ENCODE results near the gene SLC31A2.

Gene SLC31A2

DNA sequence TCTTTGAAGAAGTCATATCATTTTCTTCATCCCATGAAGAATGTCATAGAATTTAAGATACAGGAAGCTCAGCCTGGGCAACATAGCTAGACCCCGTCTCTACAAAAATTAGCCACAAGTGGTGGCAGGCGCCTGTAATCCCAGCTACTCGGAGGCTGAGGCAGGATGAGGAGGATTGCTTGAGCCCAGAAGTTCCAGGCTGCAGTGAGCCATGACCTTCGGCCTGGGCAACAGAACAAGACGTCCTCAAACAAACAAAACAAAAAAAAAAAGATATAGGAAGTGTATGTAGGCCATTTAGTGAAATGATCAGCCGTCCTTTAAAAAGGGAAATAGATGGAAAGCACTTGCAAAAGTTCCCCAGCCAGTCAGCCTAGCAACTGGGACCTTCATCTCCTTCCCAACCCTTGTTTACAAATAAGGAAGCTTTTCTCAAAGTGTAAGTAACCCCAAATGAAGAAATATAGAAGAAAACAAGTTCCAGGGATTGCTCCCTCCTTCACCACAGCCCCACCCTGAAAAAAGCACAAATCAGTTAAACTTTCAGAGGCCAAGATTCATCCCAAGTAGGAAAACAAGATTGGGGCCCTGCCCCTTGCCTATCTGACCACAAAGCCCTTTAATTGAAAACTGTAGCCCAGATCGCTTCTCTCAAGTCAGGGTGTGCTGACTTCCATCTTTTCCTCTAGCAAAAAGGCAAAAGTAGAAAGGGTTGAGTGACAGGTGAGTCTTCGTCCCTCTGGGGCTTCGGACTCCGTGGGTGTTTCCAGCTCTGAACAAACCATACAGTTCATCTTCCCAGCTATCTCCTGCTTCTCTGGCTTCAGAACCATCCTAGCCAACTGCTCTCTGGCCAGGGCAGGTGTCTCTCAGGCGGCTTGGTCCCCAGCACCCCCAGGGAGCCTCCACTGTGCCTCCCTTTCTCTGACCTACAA lies 1.2 kb downstream of the SLC31A2 start:
- DNase-seq, result no peak

GRCh38 chr9:113152699-113153098 lies 1.9 kb downstream of the SLC31A2 start:
- no peak for DNase-seq

DNA sequence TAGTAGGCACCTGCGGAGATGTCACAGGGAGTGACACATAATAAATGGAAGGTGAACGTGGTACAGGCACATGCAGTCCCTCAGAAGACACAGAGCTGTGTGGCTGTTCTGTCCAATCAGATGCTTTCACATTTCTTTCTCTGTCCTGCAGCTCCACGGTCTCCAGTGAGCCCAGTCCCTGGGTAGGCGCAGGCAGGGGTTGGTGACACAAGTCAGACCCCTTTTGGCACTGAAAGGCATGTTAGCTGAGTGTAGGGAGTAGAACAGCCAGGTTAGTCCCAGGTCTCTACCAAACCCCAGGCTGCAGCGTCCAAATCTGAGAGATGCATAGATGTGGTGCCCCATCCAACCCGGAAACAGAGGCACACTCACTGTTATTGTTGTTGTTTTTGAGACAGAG lies 2.8 kb downstream of the SLC31A2 start:
- no peak for DNase-seq

- no peak for DNase-seq
Measured at GRCh38 chr9:113154471-113154870, 3.7 kb downstream of the SLC31A2 start.

- DNase-seq, result no peak
Measured at GRCh38 chr9:113154946-113155345, 4.1 kb downstream of the SLC31A2 start.

DNA sequence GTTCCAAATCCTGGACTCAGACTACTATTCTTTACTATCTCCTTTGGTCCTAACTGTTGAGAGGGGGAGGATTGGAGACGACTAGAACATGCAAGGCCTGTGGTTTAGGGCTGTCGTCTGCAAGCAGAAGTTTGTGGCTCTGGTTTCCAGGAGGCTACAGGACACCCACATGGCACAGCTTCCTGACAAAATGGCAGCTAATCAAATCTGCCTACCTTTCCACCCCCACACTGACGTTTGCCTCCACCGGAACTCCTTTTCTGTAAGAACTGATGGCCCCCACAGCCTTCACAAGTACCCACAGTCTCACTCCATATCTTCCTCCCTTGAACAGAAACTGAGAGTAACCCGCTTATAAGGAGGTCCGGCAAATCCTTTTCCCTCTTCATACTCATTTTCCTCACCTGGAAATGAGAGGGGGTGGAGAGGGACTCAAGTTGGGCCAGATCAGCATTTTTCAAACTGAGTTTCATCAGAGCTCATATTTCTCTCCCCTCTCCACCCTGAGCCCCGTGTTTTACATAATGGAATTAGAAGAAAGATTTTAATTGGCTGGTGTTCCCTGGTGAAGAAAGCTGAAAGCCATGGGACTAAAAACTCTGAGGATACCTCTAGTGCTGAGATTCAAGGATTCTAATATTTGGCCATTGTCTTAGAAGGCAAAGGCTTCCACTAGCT lies 5.2 kb downstream of the SLC31A2 start:
- DNase-seq, result peak; percentile 13

- no peak for DNase-seq
Measured at GRCh38 chr9:113156880-113157279, 6.1 kb downstream of the SLC31A2 start.

DNA sequence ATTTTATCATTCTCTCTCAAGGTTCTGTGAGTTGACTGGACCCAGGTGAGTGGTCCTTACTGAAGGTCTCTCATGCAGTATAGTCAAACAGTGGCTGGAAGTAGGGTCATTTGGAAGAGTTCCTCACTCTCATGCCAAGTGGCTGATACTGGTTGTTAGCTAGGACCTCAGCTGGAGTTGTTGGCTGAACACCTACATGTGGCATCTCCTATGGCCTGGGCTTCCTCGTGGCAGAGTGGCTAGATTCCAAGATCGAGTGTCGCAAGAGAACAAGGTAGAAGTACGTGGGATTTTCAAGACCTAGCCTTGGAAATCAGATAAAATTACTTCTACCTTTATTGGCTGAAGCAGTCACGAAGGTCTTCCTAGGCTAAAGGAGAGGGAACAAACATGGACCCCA lies 7.6 kb downstream of the SLC31A2 start:
- DNase-seq, result no peak

DNA sequence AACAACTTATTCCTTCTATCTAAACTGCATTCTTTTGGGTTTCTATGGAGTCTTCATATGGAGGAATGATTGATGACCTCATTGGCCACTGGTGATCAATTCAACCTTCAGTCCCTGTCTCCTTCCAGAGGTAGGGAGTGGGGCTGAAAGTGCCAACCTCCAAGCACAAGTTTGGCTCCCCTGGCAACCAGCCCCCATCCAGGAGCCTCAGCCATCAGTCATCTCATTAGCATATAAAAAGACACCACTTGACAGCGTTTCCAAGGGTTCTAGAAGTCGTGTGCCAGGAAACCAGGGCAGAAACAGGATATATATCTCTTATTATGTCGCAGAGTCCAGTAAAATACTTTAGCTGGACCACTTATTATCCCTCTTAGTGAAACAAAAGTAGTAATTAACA lies 9.8 kb downstream of the SLC31A2 start:
- DNase-seq, result no peak

DNA sequence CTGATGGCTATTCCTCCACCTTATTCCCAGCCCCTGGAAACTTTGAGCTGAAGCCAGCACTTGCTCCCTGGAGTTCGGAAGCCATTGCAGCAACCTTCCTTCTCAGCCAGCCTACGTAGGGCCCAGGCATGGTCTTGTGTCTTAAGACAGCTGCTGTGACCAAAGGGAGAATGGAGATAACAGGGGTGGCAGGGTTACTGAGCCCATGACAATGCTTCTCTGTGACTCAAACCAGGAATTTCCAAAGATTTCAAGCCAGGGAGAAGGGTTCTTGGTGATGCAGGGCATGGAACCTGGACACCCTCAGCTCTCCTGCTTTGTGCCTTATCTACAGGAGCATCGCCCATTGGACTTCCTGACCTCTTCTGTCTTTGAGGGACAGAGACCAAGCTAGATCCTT lies 12.2 kb downstream of the SLC31A2 start:
- DNase-seq, result no peak

- no peak for DNase-seq
Measured at GRCh38 chr9:113164536-113165300, 13.9 kb downstream of the SLC31A2 start.

DNA sequence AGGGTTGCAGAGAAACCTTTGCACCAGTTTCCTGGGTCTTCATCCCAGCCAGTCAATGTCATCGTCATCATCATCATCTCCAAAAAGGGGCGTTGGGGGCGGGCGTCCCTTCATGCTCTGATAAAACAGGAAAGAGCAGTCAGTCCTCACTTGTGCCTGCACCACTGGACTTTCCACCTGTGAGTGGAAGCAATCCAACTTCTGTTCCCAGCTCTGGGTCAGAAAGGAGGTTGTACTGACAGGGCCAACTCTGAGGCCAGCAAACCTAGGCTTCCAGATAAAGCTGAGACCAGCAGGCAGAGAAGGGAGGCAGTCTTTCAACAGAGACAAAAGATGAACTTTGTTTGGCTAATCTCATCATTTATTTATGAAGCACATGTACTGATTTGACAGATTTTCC lies 15.2 kb downstream of the SLC31A2 start:
- DNase-seq, result no peak

DNA sequence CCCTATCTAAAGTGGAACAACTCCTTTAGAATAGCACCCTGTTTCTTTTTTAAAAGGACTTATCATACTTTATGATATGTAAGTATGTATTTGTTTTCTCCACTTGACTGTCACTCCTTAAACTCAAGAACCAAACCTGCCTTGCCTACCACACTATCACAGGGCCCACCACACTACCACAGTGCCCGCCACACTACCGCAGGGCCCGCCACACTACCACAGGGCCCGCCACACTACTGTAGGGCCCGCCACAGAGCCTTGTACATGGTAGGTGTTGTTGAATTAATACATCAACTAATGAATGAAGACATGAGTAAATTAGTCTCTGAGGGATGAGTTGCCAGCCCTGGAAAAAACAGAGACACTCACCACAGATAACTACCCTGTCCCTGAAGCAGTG lies 18.0 kb downstream of the SLC31A2 start:
- DNase-seq, result no peak

- no peak for DNase-seq
Measured at GRCh38 chr9:113173341-113173740, 22.5 kb downstream of the SLC31A2 start.

DNA sequence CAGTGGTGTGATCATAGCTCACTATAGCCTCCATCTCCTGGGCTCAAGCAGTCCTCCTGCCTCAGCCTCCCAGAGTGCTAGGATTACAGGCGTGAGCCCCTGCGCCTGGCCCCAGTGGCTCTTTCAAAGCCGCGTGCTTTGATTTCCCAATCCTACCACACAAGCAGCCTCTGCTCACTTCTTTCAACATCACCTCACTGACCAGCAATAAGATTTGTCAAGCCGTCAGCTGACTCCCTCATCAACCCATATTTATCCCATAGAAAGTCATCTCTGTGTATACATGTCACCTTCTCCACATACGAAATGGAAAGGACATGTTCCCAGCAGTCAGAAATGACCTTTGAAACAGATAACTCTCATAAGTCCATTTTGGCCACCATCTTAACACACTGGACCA lies 26.0 kb downstream of the SLC31A2 start:
- no peak for DNase-seq

GRCh38 chr9:113177251-113177650 lies 26.4 kb downstream of the SLC31A2 start:
- DNase-seq, result no peak

DNA sequence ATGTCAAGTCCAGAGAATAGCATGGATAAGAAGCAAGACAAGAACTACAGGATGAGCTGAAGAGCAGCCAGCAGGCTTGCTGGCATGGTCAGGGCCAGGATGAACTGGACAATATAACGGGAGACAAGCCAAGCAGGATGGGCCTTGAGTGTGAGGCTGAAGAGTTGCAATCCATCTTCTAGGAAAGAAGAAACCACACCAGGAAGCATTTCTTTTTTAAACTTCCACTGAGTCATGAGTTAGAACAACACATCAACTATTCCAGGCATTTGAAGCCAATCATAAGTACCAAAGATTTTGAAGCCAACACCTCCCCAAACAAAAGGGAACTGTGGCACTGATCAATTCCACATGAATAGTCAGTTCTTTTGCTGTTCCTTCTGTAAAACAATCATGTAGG lies 27.3 kb downstream of the SLC31A2 start:
- no peak for DNase-seq

GRCh38 chr9:113179839-113180238 lies 29.0 kb downstream of the SLC31A2 start:
- DNase-seq, result no peak

DNA sequence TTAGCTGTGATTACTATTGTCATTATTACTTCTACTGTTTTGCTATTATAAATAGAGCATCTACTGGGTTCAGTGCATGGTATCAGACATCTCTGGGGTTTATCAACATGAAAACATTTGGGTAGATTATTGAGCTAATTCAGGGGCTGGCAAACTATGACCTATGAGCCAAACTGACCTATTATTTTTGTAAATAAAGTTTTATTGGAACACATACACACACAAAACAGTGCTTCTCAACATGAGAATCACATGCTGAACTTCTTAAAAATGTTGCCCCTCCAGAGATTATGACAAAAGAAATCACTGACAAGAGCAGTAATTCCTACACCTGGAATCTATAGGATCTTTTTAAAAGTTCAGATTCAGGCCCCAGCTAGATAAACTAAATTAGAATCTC lies 30.4 kb downstream of the SLC31A2 start:
- no peak for DNase-seq

GRCh38 chr9:113183956-113184488 lies 33.2 kb downstream of the SLC31A2 start:
- no peak for DNase-seq

- DNase-seq, result no peak
Measured at GRCh38 chr9:113184539-113184938, 33.7 kb downstream of the SLC31A2 start.

GRCh38 chr9:113185271-113185670 lies 34.5 kb downstream of the SLC31A2 start:
- no peak for DNase-seq

GRCh38 chr9:113186137-113186755 lies 35.4 kb downstream of the SLC31A2 start:
- DNase-seq, result no peak

Data from stimulated activated naive CD4-positive, alpha-beta T cell treated with Interleukin-2 at 50 U/mL for 16 hours (primary cell).